ENCODE measurements around the gene C2orf69.

Gene C2orf69

GRCh38 chr2:199968126-199968525 lies 57.0 kb downstream of the C2orf69 start:
- DNase-seq (ENCODE audit: low read depth): no peak

- DNase-seq (ENCODE audit: low read depth): no peak
Observed at GRCh38 chr2:199972088-199972626, 61.1 kb downstream of the C2orf69 start.

- no peak for DNase-seq (ENCODE audit: low read depth)
Observed at GRCh38 chr2:199973703-199974102, 62.6 kb downstream of the C2orf69 start.

- DNase-seq (ENCODE audit: low read depth): no peak
Observed at GRCh38 chr2:199975273-199975895, 64.3 kb downstream of the C2orf69 start.
